IMR-90 (cell line): Measurements from ENCODE around the gene AVP.

ENCODE experiments used
- CEBPB ChIP-seq: IDR thresholded peaks from 2 replicates; pipeline ENCODE4 v1.6.1; 2012; ENCODE audit warnings: low read depth, low read length, improper control_type of control experiment
- FOS ChIP-seq: fragments of 150-350 bp; IDR thresholded peaks from 2 replicates; pipeline ENCODE4 v1.6.1; 2016; ENCODE audit warnings: low read depth, low read length
- MXI1 ChIP-seq: IDR thresholded peaks from 2 replicates; pipeline ENCODE4 v1.6.1; 2012; ENCODE audit warnings: low read depth, mild to moderate bottlenecking, low read length, moderate library complexity, borderline replicate concordance
- SMC3 ChIP-seq: fragments of 150-350 bp; IDR thresholded peaks from 2 replicates; pipeline ENCODE4 v1.6.1; 2016; ENCODE audit warnings: low read depth, mild to moderate bottlenecking, antibody characterized with exemption, low read length, moderate library complexity

GRCh38 chr20:3032624-3033023 lies 51.9 kb downstream of the AVP start:
- TF ChIP-seq SMC3 (no peak), CEBPB (no peak), MXI1 (no peak), FOS (no peak)
